NCI-H82 treated with DMSO at 0.1 percent for 48 hours (cell line): ENCODE results near the gene PAPOLG.
"Not testable (repeated sequence)": the region's sequence is repeated elsewhere in the genome, so short reads cannot be mapped to it uniquely, and the experiment has no call there.

Experiments used
- DNase-seq: peaks from one replicate; lab custom pipeline; 2025; ENCODE audit not compliant: unreplicated experiment; lab: John Stamatoyannopoulos, UW

PAPOLG gene

GRCh38 chr2:60821587-60822302, 65.7 kb downstream of the PAPOLG start:
- no peak for DNase-seq

- no peak for DNase-seq
Observed at GRCh38 chr2:60822987-60823386, 66.9 kb downstream of the PAPOLG start.

GRCh38 chr2:60823694-60824305, 67.7 kb downstream of the PAPOLG start:
- DNase-seq, result no peak

GRCh38 chr2:60825666-60826065, 69.6 kb downstream of the PAPOLG start:
- no peak for DNase-seq

- no peak for DNase-seq
Observed at GRCh38 chr2:60826111-60826510, 70.0 kb downstream of the PAPOLG start.

GRCh38 chr2:60826860-60827259, 70.8 kb downstream of the PAPOLG start:
- not testable (repeated sequence) for DNase-seq

- no peak for DNase-seq
Observed at GRCh38 chr2:60827369-60827768, 71.3 kb downstream of the PAPOLG start.

GRCh38 chr2:60830991-60831390, 74.9 kb downstream of the PAPOLG start:
- no peak for DNase-seq

GRCh38 chr2:60831921-60832320, 75.9 kb downstream of the PAPOLG start:
- no peak for DNase-seq

GRCh38 chr2:60832621-60833020, 76.6 kb downstream of the PAPOLG start:
- no peak for DNase-seq

GRCh38 chr2:60834270-60834717, 78.2 kb downstream of the PAPOLG start:
- no peak for DNase-seq

- no peak for DNase-seq
Observed at GRCh38 chr2:60836491-60836890, 80.4 kb downstream of the PAPOLG start.

- no peak for DNase-seq
Observed at GRCh38 chr2:60837123-60837522, 81.1 kb downstream of the PAPOLG start.

GRCh38 chr2:60838481-60838880, 82.4 kb downstream of the PAPOLG start:
- no peak for DNase-seq

- no peak for DNase-seq
Observed at GRCh38 chr2:60839126-60839813, 83.2 kb downstream of the PAPOLG start.

GRCh38 chr2:60840880-60841279, 84.8 kb downstream of the PAPOLG start:
- no peak for DNase-seq

- no peak for DNase-seq
Observed at GRCh38 chr2:60843006-60843405, 86.9 kb downstream of the PAPOLG start.

GRCh38 chr2:60844105-60844504, 88.0 kb downstream of the PAPOLG start:
- DNase-seq, result no peak

GRCh38 chr2:60847854-60848253, 91.8 kb downstream of the PAPOLG start:
- no peak for DNase-seq
